ENCODE measurements around the gene SUCLG2.
A peak's percentile ranks its signal among the peaks of the same experiment; 100 is the strongest.

SUCLG2 gene, protein sequence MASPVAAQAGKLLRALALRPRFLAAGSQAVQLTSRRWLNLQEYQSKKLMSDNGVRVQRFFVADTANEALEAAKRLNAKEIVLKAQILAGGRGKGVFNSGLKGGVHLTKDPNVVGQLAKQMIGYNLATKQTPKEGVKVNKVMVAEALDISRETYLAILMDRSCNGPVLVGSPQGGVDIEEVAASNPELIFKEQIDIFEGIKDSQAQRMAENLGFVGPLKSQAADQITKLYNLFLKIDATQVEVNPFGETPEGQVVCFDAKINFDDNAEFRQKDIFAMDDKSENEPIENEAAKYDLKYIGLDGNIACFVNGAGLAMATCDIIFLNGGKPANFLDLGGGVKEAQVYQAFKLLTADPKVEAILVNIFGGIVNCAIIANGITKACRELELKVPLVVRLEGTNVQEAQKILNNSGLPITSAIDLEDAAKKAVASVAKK

DNA sequence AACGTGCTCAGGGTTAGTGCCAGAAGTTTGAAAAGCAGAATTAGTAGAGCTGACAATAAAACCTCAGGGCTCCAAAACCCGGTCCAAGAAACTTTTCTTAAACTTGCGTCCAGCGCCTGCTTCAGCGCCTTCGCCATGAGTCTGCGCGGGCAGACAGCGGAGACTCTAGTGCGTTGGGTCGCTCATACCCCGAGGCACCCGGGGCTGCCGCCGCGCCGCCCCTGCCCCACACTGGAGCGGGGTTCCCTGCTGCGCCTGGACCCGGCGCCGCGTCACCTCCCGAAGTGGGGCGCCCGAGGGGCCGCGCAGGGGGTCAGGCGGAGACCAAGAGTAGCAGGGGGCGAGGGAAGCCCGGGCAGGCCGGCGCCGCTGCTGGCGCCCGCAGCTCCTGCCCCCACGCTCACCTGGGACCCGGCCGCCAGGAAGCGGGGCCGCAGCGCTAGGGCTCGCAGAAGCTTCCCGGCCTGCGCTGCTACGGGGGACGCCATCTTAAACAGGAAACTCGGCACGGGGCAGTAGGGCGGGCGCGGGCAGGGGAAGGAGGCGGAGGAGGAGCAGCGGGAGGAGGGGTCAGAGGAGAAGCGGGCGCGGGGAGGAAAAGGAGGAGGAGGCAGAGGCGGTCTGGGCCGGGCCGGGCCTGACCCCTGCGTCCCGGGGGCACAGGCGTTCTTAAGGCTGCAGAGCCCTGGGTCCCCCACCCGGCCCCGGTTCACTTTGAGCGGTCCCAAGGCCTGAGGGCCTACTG lies at the start of gene SUCLG2:
Gene SUCLG2 (minus strand): TSS at position 514 of the 745 bp plus-strand sequence. CDS start 26 bp downstream, at position 488.
- DNase-seq (ENCODE audit: insufficient read length, low spot score) (peak; percentile 64), FAIRE-seq (peak; percentile 63)

GRCh38 chr3:67700596-67700995 lies 46.2 kb upstream of the SUCLG2 start:
- no peak for FAIRE-seq

GRCh38 chr3:67699882-67700281 lies 45.5 kb upstream of the SUCLG2 start:
- DNase-seq (ENCODE audit: insufficient read length, low spot score): no peak
- FAIRE-seq: no peak

More at GRCh38 chr3:67700596-67700995, 46.2 kb upstream of the SUCLG2 start:
- no peak for DNase-seq (ENCODE audit: insufficient read length, low spot score)

- FAIRE-seq: no peak
- no peak for DNase-seq (ENCODE audit: insufficient read length, low spot score)
Observed at GRCh38 chr3:67692621-67693020, 38.2 kb upstream of the SUCLG2 start.

GRCh38 chr3:67691926-67692325 lies 37.5 kb upstream of the SUCLG2 start:
- DNase-seq (ENCODE audit: insufficient read length, low spot score): no peak
- FAIRE-seq: no peak

- DNase-seq (ENCODE audit: insufficient read length, low spot score): no peak
- no peak for FAIRE-seq
Observed at GRCh38 chr3:67691207-67691606, 36.8 kb upstream of the SUCLG2 start.

DNA sequence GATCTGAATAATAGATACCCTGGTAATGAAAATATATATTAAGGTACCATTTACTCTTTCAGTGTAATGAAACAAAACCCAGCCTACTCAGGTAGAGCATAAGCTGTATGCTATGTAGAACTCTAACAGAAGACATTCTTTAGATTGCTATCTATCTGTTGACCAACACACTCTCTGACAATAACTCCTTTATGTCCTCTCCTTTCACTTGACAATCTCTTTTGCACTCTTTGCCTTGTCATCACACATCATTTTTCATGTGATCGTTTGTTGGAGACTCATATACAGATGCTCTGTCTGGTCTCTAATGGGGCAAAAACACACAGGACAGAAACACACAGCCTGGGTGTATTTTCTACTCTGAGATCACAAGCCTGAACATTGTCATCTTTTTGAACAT lies 35.4 kb upstream of the SUCLG2 start:
- peak; percentile 59 for FAIRE-seq
- no peak for DNase-seq (ENCODE audit: insufficient read length, low spot score)

GRCh38 chr3:67688231-67688630 lies 33.8 kb upstream of the SUCLG2 start:
- no peak for DNase-seq (ENCODE audit: insufficient read length, low spot score)
- FAIRE-seq: no peak

GRCh38 chr3:67686069-67686468 lies 31.7 kb upstream of the SUCLG2 start:
- FAIRE-seq (no peak), DNase-seq (ENCODE audit: insufficient read length, low spot score) (no peak)

- FAIRE-seq: no peak
- no peak for DNase-seq (ENCODE audit: insufficient read length, low spot score)
Observed at GRCh38 chr3:67685499-67685898, 31.1 kb upstream of the SUCLG2 start.

GRCh38 chr3:67684211-67684610 lies 29.8 kb upstream of the SUCLG2 start:
- no peak for FAIRE-seq
- no peak for DNase-seq (ENCODE audit: insufficient read length, low spot score)

DNA sequence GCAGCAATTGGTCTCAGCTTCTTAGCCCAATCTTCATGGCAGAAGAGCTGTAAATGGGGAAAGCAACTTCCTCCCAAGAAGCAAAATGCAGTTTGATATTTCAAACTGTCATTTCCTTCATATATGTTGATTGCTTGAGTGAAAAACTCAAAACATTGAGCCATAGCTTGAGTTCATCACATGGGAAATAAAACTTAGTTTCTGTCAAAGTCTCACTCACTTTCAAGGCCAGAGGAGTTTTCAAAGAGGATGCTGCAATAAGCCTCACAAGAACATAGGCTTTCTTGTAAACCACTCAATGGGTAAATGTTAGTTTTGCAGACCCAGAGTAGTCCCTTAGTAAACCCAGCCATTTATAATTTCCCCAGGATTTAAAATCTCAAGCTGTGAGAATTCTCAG lies 29.1 kb upstream of the SUCLG2 start:
- DNase-seq (ENCODE audit: insufficient read length, low spot score): no peak
- FAIRE-seq: no peak

- FAIRE-seq: no peak
- DNase-seq (ENCODE audit: insufficient read length, low spot score): no peak
Observed at GRCh38 chr3:67678665-67679064, 24.3 kb upstream of the SUCLG2 start.

- FAIRE-seq: no peak
- no peak for DNase-seq (ENCODE audit: insufficient read length, low spot score)
Observed at GRCh38 chr3:67674055-67674454, 19.6 kb upstream of the SUCLG2 start.

- DNase-seq (ENCODE audit: insufficient read length, low spot score) (no peak), FAIRE-seq (no peak)
Observed at GRCh38 chr3:67662733-67663132, 8.3 kb upstream of the SUCLG2 start.

- DNase-seq (ENCODE audit: insufficient read length, low spot score) (no peak), FAIRE-seq (no peak)
Observed at GRCh38 chr3:67661089-67661488, 6.7 kb upstream of the SUCLG2 start.

- FAIRE-seq: no peak
- no peak for DNase-seq (ENCODE audit: insufficient read length, low spot score)
Observed at GRCh38 chr3:67657192-67657591, 2.8 kb upstream of the SUCLG2 start.

- FAIRE-seq (no peak), DNase-seq (ENCODE audit: insufficient read length, low spot score) (no peak)
Observed at GRCh38 chr3:67656614-67657013, 2.2 kb upstream of the SUCLG2 start.

DNA sequence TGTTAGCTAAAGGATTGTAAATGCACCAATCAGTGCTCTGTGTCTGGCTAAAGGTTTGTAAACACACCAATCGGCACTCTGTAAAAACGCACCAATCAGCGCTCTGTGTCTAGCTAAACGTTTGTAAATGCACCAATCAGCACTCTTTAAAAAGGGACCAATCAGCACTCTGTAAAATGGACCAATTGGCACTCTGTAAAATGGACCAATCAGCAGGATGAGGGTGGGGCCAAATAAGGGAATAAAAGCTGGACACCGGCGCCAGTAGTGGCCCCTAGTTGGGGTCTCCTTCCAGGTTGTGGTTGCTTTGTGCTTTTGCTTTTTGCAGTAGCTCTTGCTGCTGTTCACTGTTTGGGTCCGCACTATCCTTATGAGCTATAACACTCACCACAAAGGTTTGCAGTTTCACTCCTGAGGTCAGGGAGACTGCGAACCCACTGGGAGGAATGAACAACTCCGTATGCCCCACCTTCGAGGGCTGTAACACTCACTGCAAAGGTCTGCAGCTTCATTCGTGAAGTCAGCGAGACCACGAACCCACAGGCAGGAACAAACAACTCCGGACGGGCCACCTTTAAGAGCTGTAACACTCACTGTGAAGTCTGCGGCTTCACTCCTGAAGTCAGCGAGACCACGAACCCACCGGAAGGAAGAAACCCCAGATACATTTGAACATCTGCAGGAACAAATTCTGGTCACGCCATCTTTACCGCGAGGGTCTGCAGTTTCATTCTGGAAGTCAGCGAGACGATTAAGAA lies 1.1 kb upstream of the SUCLG2 start:
- DNase-seq (ENCODE audit: insufficient read length, low spot score): no peak
- no peak for FAIRE-seq

- no peak for DNase-seq (ENCODE audit: insufficient read length, low spot score)
- no peak for FAIRE-seq
Observed at GRCh38 chr3:67654844-67655177, 399 bp upstream of the SUCLG2 start.

- no peak for DNase-seq (ENCODE audit: insufficient read length, low spot score)
- no peak for FAIRE-seq
Observed at GRCh38 chr3:67653425-67654098, 850 bp downstream of the SUCLG2 start.

Data from HTR-8/SVneo (cell line).